HepG2 (cell line): ENCODE results near the gene EFCAB11. TPM values are rescaled to one million over a fixed set of nuclear protein-coding genes. Genes with fewer than 3 reads are reported as not detected.

Source experiments
- E2F2 ChIP-seq: sonication (generic); formaldehyde crosslinking; IDR thresholded peaks from 2 replicates; pipeline ENCODE4 v1.4.0; 2020; ENCODE audit warnings: missing genetic modification reagents, borderline replicate concordance
- EEA1 ChIP-seq: sonication (generic); formaldehyde crosslinking; IDR thresholded peaks from 2 replicates; pipeline ENCODE4 v1.5.1; 2020; ENCODE audit warnings: mild to moderate bottlenecking, missing genetic modification reagents, borderline replicate concordance
- FOXJ3 ChIP-seq: sonication (generic); formaldehyde crosslinking; IDR thresholded peaks from 2 replicates; pipeline ENCODE4 v1.4.0; 2020; ENCODE audit warnings: missing genetic modification reagents, mild to moderate bottlenecking, borderline replicate concordance
- HOXA9 ChIP-seq: sonication (generic); formaldehyde crosslinking; IDR thresholded peaks from 2 replicates; pipeline ENCODE4 v1.8.1; 2022; ENCODE audit warnings: missing genetic modification reagents, mild to moderate bottlenecking, moderate library complexity, borderline replicate concordance
- KAT7 ChIP-seq: IDR thresholded peaks from 2 replicates; pipeline ENCODE4 v1.6.1; 2018; ENCODE audit warnings: borderline replicate concordance, missing compliant biosample characterization
- MAF1 ChIP-seq: sonication (generic); formaldehyde crosslinking; IDR thresholded peaks from 2 replicates; pipeline ENCODE4 v1.5.0; 2020; ENCODE audit warnings: missing genetic modification reagents, borderline replicate concordance
- SIX1 ChIP-seq: sonication (generic); formaldehyde crosslinking; IDR thresholded peaks from 2 replicates; pipeline ENCODE4 v1.4.0; 2020; ENCODE audit warnings: missing genetic modification reagents, borderline replicate concordance
- TBP ChIP-seq: sonication (generic); formaldehyde crosslinking; IDR thresholded peaks from 2 replicates; pipeline ENCODE4 v1.5.0; 2020; ENCODE audit warnings: missing genetic modification reagents
- TEAD3 ChIP-seq: optimal IDR thresholded peaks from 2 replicates; pipeline ENCODE3; 2016; ENCODE audit warnings: borderline replicate concordance
- U2AF2 ChIP-seq: fragments of 200-400 bp; formaldehyde crosslinking; IDR thresholded peaks from 2 replicates; pipeline ENCODE4 v1.6.1; 2017; ENCODE audit warnings: low read depth, mild to moderate bottlenecking, low read length
- ZBTB3 ChIP-seq: sonication (generic); formaldehyde crosslinking; IDR thresholded peaks from 2 replicates; pipeline ENCODE4 v1.4.0; 2020; ENCODE audit warnings: low read depth, mild to moderate bottlenecking, moderate library complexity, missing genetic modification reagents, borderline replicate concordance
- ZFYVE20 ChIP-seq: sonication (generic); formaldehyde crosslinking; IDR thresholded peaks from 2 replicates; pipeline ENCODE4 v1.8.0; 2023; ENCODE audit warnings: low read depth, mild to moderate bottlenecking, moderate library complexity, missing genetic modification reagents, borderline replicate concordance
- ZNF567 ChIP-seq: sonication (generic); formaldehyde crosslinking; IDR thresholded peaks from 2 replicates; pipeline ENCODE4 v1.8.1; 2023; ENCODE audit warnings: mild to moderate bottlenecking, missing genetic modification reagents, borderline replicate concordance
- ZNF574 ChIP-seq: sonication (generic); formaldehyde crosslinking; IDR thresholded peaks from 2 replicates; pipeline ENCODE4 v1.4.0; 2020; ENCODE audit warnings: missing genetic modification reagents
- ZNF773 ChIP-seq: sonication (generic); formaldehyde crosslinking; IDR thresholded peaks from 2 replicates; pipeline ENCODE4 v1.4.0; 2020; ENCODE audit warnings: missing genetic modification reagents, borderline replicate concordance
- polyA plus RNA-seq, 8 experiments: library from polyadenylated mRNA; depleted of rRNA in 3 of 8; stranded (reverse) in 7 of 8; unstranded in 1 of 8; fragments of >200 nt; fragmentation: Illumina TruSeq in 4 of 8; extraction: Trizol in 4 of 8; gene quantifications; 2 replicates each; pipeline versions ENCODE4 v1.2.1 to v1.2.3, GENCODE V29; 2011 to 2016; ENCODE audit warnings: low read depth in 4 of 8, missing spikeins in 1 of 8, mixed read lengths in 1 of 8; ENCODE audit not compliant: insufficient read depth in 1 of 8
- total RNA-seq, 5 experiments: library from RNA; depleted of rRNA; stranded (reverse); fragments of >200 nt; fragmentation: Illumina TruSeq; extraction: Trizol; gene quantifications; 2 replicates each; pipeline ENCODE4 v1.2.3, GENCODE V29; 2016; ENCODE audit warnings: low read depth in 1 of 5
- TF ChIP-seq, protein P1 (sequence below): sonication (generic); formaldehyde crosslinking; IDR thresholded peaks from 2 replicates; pipeline ENCODE4 v1.5.1; 2020; ENCODE audit warnings: mild to moderate bottlenecking, missing genetic modification reagents, borderline replicate concordance

The EFCAB11 gene
- total and polyA plus RNA-seq, 2 of the 13 experiments (the other 11 are each of a cell fraction or from before 2014, with no cell fraction given), result 8.2 to 31.5 TPM

DNA sequence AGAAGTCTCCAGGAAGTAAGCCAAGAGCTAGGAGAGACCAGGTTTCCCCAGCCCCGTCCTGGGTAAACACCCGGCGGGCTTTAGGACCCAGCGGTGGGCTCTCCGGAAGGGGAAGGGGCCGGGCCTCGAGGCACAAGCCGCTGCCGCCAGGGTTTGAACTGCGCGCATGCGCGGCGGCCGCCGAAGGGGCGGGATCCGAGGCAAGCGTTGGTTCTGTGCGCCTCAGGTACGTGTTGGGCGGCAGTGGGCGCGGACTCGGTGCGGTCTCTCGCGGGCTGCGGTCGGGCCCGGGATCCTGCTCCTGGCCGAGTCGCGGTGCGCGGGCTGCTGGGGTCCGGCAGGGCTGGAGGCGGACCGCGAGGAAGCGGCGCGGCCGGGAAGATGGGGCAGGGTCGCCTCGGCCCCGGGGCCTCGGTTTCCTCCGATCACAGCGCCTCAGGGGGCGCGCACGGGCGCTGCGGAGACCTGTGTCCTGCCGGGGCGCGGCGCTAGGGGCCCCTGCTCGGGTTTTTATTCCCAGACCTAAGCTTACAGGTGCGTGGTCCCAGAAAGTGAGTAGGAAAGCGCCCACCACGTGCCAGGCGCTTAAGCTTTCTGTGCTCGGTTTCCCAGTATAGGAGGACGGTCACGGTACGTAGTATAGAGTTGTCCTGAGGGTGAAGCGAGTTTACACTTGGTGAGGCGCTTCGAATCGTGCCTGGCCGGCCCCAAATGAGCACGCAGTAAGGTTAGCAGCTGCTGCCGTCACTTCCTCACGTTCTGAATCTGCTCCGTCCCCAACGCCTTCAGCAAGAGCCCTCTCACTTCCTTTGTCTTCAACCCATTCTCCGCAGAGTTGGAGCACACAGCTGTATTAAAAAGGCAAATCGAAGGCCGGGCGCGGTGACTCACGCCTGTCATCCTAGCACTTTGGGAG, 1.5 kb upstream of the EFCAB11 start, which contains the start of gene TDP1 (continued):
- TF ChIP-seq KAT7 (CRISPR knock-in tag), result peak; percentile 83
- no peak; the same call in 1 of the 2 replicates for TF ChIP-seq ZFYVE20 (CRISPR knock-in tag)
- TF ChIP-seq ZNF567 (CRISPR knock-in tag), result peak; percentile 98
- TF ChIP-seq ZNF773 (CRISPR knock-in tag), result peak; percentile 56; the same call in 1 of the 2 replicates
- TF ChIP-seq TEAD3, result no peak
- peak; percentile 92; the same call in 1 of the 2 replicates for TF ChIP-seq EEA1 (CRISPR knock-in tag)
- no peak for TF ChIP-seq SIX1 (CRISPR knock-in tag)
- no peak for TF ChIP-seq ZBTB3
- TF ChIP-seq FOXJ3 (CRISPR knock-in tag), result peak; percentile 74; the same call in 1 of the 2 replicates
- peak; percentile 80 for TF ChIP-seq ZNF574
- TF ChIP-seq TBP (CRISPR knock-in tag), result no peak
- TF ChIP-seq E2F2 (CRISPR knock-in tag), result peak; percentile 90; the same call in 1 of the 2 replicates
- TF ChIP-seq U2AF2, result no peak
- no peak for TF ChIP-seq MAF1
- peak; percentile 50; the same call in 1 of the 2 replicates for TF ChIP-seq HOXA9 (CRISPR knock-in tag)
- TF ChIP-seq, protein P1, sequence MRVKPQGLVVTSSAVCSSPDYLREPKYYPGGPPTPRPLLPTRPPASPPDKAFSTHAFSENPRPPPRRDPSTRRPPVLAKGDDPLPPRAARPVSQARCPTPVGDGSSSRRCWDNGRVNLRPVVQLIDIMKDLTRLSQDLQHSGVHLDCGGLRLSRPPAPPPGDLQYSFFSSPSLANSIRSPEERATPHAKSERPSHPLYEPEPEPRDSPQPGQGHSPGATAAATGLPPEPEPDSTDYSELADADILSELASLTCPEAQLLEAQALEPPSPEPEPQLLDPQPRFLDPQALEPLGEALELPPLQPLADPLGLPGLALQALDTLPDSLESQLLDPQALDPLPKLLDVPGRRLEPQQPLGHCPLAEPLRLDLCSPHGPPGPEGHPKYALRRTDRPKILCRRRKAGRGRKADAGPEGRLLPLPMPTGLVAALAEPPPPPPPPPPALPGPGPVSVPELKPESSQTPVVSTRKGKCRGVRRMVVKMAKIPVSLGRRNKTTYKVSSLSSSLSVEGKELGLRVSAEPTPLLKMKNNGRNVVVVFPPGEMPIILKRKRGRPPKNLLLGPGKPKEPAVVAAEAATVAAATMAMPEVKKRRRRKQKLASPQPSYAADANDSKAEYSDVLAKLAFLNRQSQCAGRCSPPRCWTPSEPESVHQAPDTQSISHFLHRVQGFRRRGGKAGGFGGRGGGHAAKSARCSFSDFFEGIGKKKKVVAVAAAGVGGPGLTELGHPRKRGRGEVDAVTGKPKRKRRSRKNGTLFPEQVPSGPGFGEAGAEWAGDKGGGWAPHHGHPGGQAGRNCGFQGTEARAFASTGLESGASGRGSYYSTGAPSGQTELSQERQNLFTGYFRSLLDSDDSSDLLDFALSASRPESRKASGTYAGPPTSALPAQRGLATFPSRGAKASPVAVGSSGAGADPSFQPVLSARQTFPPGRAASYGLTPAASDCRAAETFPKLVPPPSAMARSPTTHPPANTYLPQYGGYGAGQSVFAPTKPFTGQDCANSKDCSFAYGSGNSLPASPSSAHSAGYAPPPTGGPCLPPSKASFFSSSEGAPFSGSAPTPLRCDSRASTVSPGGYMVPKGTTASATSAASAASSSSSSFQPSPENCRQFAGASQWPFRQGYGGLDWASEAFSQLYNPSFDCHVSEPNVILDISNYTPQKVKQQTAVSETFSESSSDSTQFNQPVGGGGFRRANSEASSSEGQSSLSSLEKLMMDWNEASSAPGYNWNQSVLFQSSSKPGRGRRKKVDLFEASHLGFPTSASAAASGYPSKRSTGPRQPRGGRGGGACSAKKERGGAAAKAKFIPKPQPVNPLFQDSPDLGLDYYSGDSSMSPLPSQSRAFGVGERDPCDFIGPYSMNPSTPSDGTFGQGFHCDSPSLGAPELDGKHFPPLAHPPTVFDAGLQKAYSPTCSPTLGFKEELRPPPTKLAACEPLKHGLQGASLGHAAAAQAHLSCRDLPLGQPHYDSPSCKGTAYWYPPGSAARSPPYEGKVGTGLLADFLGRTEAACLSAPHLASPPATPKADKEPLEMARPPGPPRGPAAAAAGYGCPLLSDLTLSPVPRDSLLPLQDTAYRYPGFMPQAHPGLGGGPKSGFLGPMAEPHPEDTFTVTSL (CRISPR knock-in tag), result no peak
